HUES6 (cell line): ENCODE results near the gene OLAH.

Experiments
- H3K27ac ChIP-seq: 2 replicates; pipeline ENCODE4 v1.7.0; 2013; ENCODE audit warnings: low read depth, mild to moderate bottlenecking, low read length, inconsistent platforms
- H3K27me3 ChIP-seq: 2 replicates; pipeline ENCODE4 v1.6.1; 2013; ENCODE audit warnings: low read length; ENCODE audit not compliant: control insufficient read depth, insufficient read depth
- H3K36me3 ChIP-seq: 2 replicates; pipeline ENCODE4 v1.6.1; 2013; ENCODE audit warnings: low read length; ENCODE audit not compliant: control insufficient read depth, insufficient read depth
- H3K4me1 ChIP-seq: 2 replicates; pipeline ENCODE4 v1.6.1; 2013; ENCODE audit warnings: low read length; ENCODE audit not compliant: control insufficient read depth, insufficient read depth
- H3K4me3 ChIP-seq: 2 replicates; pipeline ENCODE4 v1.5.1; 2013; ENCODE audit warnings: low read depth, low read length
- H3K9ac ChIP-seq: one replicate; pipeline ENCODE4 v1.6.1; 2013; ENCODE audit warnings: mild to moderate bottlenecking, low read length
- H3K9me3 ChIP-seq: 2 replicates; pipeline ENCODE4 v1.6.1; 2013; ENCODE audit warnings: low read depth, low read length; ENCODE audit not compliant: control insufficient read depth, insufficient read depth

OLAH gene

DNA sequence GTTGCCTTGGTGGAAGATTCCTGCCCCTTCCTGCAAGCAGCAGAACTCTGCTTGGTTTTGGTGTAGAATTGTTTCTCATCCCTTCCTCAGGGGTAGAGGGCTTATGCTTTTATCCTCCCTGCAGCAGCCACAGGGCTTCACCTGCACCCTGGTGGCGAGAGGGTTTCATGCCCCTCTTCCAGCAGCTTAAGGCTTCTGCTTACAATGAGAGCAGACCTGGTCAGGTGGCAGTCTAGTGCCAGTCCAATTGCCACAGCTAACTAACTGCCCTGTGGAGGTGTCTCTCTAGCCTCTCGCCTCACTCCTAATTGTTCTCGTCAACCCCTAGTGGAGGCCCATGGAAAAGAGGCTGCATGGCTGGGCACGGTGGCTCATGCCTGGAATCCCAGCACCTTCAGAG is 25.5 kb downstream of the OLAH start:
- H3K4me1 ChIP-seq: no peaks in the 10 kb centered on the region
- H3K36me3 ChIP-seq: no peaks in the 10 kb centered on the region
- H3K4me3 ChIP-seq: no peak overlapping the region
- no peaks in the 10 kb centered on the region for H3K27me3 ChIP-seq
- H3K9ac ChIP-seq: no peak overlapping the region
- H3K27ac ChIP-seq: no peak overlapping the region
- peaks cover 36% of the 10 kb centered on the region for H3K9me3 ChIP-seq

DNA sequence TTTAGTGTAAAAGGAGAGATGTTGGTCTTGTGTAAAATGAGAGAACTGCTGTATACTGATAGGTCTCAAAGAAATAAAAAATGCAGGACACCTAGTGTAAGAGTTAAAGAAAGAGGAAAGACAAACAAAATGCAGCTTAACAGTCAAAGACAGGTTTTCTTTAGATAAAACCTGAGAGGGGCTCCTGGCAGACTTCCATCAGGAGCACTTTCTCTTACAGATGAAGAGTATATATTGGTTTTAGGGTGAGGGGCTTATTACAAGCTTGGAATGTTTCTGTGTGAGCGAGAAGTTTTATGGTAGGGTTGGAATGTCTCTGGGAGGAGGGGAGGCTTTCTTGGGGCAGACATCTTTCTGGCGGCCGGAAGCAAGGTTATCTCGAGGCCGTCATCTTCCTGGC is 28.6 kb downstream of the OLAH start:
- Histone ChIP-seq H3K27ac (no peak overlapping the region), H3K27me3 (no peaks in the 10 kb centered on the region), H3K4me3 (no peak overlapping the region), H3K9me3 (peaks cover 25% of the 10 kb centered on the region), H3K4me1 (no peaks in the 10 kb centered on the region), H3K9ac (no peak overlapping the region), H3K36me3 (no peaks in the 10 kb centered on the region)

DNA sequence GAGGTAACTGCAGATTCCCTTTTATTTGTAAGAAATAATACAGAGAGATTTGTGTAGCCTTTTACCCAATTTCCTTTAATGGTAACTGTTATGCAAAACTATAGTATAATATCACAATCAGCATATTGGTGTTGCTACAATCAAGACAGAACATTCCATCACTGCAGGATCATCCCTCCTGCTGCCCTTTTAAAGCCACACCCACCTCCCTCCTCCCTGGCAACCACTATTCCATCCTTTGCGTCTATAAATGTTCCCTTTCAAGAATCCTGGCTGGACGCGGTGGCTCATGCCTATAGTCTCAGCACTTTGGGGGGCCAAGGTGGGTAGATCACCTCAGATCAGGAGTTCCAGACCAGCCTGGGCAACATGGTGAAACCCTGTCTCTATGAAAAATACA is 31.7 kb downstream of the OLAH start:
- Histone ChIP-seq H3K27me3 (no peaks in the 10 kb centered on the region), H3K9ac (no peak overlapping the region), H3K36me3 (no peaks in the 10 kb centered on the region), H3K4me1 (no peaks in the 10 kb centered on the region), H3K27ac (no peak overlapping the region), H3K9me3 (peaks cover 25% of the 10 kb centered on the region), H3K4me3 (no peak overlapping the region)

DNA sequence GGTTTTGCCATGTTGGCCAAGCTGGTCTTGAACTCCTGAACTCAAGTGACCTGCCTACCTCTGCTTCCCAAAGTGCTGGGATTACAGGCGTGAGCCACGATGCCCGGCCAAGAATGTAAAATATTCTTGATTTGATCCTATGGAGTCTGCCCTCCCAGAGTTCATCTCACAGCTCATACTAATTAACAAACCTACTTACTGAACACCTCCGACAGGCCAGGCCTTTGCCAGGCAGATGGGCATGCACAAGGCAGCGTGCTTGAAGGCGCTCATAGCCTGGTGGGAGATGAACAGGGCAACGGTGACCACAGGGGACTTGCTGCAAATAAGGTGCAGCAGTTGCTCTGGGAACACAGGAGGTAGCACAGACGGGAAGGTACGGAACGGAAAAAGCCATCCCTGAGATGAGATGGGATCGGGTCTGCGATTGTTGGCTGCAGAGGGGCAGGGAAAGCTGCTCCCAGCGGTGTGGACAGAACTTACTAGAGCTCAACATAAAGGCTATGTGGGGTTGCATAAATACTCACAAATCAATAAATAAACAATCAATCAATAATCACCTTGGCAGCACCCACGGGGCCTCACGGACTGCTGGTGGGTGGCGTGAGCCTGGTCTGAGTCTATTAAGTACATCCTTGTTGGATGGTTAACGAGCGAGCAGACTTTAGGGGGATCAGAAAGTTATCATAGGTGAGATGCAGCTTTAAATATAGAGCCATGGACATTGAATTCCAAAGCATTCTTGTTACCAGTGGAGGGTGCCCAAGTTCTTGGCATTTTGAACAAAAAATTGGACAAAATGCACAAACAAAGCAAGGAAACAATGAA is 40.1 kb downstream of the OLAH start:
- no peak overlapping the region for H3K27ac ChIP-seq
- H3K9ac ChIP-seq: no peak overlapping the region
- H3K4me3 ChIP-seq: no peak overlapping the region

DNA sequence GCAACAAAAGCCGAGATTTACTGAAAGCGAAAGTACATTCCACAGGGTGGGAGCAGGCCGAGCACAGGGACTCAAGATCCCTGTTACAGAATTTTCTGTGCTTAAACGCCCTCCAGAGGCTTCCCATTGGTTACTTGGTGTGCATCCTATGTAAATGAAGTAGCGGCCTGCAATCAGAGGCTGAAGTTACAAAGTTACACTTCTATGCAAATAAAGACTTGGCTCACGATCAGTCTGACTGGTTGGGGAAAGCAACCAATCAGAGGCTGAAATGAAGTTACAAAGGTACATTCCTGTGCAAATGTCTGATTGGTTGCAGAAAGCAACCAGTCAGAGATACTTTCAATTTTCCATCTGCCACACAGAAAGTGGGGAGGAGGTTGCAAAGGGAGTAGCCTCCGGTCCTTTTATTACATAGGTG is 40.8 kb downstream of the OLAH start:
- peaks cover 10% of the 10 kb centered on the region for H3K4me1 ChIP-seq
- H3K9me3 ChIP-seq: no peaks in the 10 kb centered on the region
- H3K9ac ChIP-seq: no peak overlapping the region
- no peak overlapping the region for H3K27ac ChIP-seq
- no peaks in the 10 kb centered on the region for H3K36me3 ChIP-seq
- no peak overlapping the region for H3K4me3 ChIP-seq
- H3K27me3 ChIP-seq: no peaks in the 10 kb centered on the region

More for the DNA sequence above, 40.1 kb downstream of the OLAH start:
- Histone ChIP-seq H3K36me3 (no peaks in the 10 kb centered on the region), H3K9me3 (no peaks in the 10 kb centered on the region), H3K4me1 (peaks cover 10% of the 10 kb centered on the region), H3K27me3 (no peaks in the 10 kb centered on the region)

DNA sequence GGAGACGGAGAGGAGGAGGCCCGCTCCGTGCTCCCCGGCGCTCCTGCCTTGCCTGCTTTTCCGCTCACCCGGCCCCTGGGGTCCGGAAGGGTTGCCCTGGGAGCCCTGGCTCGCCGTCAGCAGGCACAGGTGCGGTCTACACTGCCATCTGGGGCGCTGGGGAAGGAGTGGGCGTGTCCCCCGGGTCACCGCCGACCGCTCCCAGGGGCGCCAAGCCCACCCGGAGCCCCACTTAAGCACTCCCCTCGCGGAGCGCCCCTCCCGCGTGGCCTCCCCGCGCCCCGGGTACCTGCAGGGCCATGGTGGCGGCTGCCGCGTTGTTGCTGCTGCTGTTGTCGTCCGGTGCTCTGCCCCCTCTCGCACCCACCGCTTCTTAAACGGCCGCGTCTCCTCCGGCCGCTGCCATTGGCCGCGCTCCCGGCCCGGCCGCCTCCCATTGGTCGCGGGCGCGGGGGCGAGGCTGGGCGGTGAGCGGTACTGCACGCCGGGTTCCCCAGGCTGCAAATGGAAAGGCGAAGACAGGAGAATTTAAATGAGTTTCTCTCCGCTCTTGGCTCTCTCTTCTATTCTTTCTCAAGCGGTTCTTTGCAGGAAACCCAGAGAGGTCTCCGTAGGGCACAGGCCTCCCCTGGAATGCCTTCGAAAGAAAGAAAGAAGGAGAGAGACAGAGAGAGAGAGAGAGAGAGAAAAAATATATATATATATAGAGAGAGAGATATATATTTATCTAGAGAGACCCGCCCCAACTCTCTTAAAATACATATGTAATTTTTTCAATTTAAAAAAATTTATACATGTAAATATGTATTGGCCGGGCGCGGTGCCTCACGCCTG is 44.9 kb downstream of the OLAH start, which contains the start of gene ACBD7:
ACBD7 (minus strand) TSS at position 349 of the 834 bp plus-strand sequence; CDS start at position 301, 48 bp downstream.
- Histone ChIP-seq H3K4me1 (peaks cover 10% of the 10 kb centered on the region), H3K9me3 (no peaks in the 10 kb centered on the region), H3K27me3 (no peaks in the 10 kb centered on the region; the same call in 1 of the 2 replicates), H3K36me3 (no peaks in the 10 kb centered on the region), H3K27ac (no peak within 1 kb of the TSS), H3K4me3 (peak within 1 kb of the TSS; percentile 65), H3K9ac (peak within 1 kb of the TSS; percentile 10)

DNA sequence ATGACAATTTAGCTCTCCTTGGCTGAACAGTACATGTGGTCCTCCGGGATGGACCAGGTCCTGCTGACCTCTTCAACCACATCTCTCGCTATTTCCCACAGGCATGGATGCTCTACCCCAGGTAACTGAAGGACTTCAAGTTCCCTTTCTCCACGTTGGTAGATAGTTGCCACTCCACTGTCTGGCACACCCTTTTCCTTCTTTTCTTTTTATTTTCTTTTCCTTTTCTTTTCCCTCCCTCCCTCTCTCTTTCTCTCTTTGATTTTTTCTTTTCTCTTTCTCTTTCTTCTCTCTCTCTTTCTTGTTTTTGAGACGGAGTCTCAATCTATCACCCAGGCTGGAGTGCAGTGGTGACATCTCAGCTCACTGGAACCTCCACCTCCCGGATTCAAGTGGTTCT is 47.7 kb downstream of the OLAH start:
- Histone ChIP-seq H3K4me1 (no peaks in the 10 kb centered on the region), H3K36me3 (no peaks in the 10 kb centered on the region)

DNA sequence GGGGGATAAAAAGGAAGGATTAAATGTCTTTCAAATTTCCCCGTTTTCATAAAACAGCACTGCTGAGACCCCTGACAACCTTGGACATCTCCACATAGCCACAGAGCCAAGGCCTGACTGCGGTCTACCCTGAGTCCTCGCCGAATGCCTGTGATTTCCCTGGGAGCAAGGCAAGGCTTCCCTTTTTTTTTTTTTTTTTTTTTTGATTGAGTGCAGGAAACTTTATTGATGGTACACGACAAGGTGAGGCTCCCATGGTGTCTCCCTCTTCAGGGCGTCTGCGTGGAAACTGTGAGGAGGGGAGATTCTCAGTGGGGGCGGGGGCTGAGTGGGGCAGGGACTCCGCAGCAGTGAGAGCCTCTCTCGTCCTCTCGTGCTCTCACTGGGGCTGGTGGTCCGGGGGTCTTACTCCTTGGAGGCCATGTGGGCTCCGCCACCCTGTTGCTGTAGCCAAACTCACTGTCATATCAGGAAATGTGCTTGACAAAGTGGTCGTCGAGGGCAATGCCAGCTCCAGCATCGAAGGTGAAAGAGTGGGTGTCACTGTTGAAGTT is 49.2 kb downstream of the OLAH start:
- Histone ChIP-seq H3K9ac (no peak overlapping the region), H3K36me3 (no peaks in the 10 kb centered on the region), H3K27me3 (no peaks in the 10 kb centered on the region; the same call in 1 of the 2 replicates), H3K27ac (no peak overlapping the region), H3K4me1 (no peaks in the 10 kb centered on the region), H3K4me3 (no peak overlapping the region), H3K9me3 (no peaks in the 10 kb centered on the region)

More for the DNA sequence above, 47.7 kb downstream of the OLAH start:
- Histone ChIP-seq H3K27ac (no peak overlapping the region), H3K4me3 (no peak overlapping the region), H3K9ac (no peak overlapping the region), H3K9me3 (no peaks in the 10 kb centered on the region), H3K27me3 (no peaks in the 10 kb centered on the region; the same call in 1 of the 2 replicates)

DNA sequence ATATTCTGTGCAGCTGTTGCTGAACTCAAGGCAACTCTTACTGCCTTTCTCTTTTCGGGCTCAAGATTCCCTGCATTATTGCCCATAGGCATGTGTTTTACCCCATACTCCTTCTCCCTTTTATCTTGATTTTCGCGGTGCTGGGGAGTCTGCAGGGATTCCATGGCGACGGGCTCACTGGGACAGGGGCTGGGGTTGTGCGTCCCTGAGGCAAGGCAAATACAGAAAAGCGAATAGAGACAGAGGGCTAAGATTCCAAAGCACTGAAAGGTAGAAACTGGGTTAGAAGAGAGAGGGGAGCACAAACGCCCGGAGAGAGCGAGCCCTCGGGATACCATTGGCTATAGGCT is 52.9 kb downstream of the OLAH start:
- H3K27ac ChIP-seq: no peak overlapping the region; the same call in 1 of the 2 replicates
- peak overlapping the region; percentile 94 for H3K9ac ChIP-seq
- H3K4me1 ChIP-seq: no peaks in the 10 kb centered on the region

DNA sequence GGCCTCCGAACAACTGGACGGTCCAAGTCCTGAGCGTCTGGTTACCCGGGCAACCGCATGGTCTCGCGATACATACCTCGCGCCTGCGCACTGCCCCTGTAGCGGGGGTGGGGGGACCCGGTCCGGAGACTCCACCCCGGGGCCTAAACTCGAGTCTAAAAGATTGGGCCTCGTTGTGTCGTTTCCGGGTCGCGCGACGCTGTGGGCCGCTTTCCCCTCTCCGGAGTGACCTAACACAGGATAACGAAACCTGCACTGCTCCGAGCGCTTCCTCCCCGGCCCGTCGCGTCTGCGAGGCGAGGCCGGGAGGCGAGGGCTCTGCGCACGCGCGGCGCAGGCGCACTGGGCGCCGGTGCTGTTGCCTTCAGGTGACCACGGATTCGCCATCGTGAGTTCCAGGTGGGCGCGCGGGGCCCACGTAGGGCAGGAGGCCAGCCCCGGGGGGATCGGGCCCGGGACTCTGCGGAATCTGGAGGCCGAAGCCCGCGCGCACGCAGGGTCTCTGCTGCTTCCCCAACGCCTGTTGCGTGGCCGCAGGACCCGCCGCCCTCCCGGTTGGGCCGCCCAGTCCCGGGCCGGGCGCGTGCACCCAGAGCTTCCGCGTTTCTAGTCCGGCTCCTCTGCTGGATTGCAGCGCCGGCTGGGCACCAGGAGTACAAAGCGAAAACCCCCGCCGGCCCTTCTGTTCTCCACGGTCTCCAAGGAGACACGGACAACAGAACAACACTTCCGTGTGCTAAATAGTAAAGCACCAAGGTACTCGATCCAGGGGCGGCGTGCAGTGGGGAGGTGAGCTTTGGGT is 53.5 kb downstream of the OLAH start, which contains the start of gene RPP38:
RPP38 (plus strand) TSS at position 345 of the 802 bp plus-strand sequence. CDS start 5,960 bp downstream, outside the sequence.
- peak within 1 kb of the TSS; percentile 78 for H3K27ac ChIP-seq
- no peaks in the 10 kb centered on the region for H3K4me1 ChIP-seq
- H3K9me3 ChIP-seq: no peaks in the 10 kb centered on the region
- H3K27me3 ChIP-seq: no peaks in the 10 kb centered on the region
- H3K4me3 ChIP-seq: peak within 1 kb of the TSS; percentile 71
- H3K36me3 ChIP-seq: peaks cover 15% of the 10 kb centered on the region
- H3K9ac ChIP-seq: peak within 1 kb of the TSS; percentile 94

More for the DNA sequence above, 52.9 kb downstream of the OLAH start:
- Histone ChIP-seq H3K4me3 (peak overlapping the region; percentile 71), H3K27me3 (no peaks in the 10 kb centered on the region), H3K36me3 (peaks cover 9% of the 10 kb centered on the region), H3K9me3 (no peaks in the 10 kb centered on the region)
